ENCODE data around the gene SSH2.
"Not testable (repeated sequence)": the region's sequence is repeated elsewhere in the genome, so short reads cannot be mapped to it uniquely, and the experiment has no call there.

GRCh38 chr17:29859445-29859844, 70.6 kb downstream of the SSH2 start:
- not testable (repeated sequence) for TF ChIP-seq CTCF (conservative IDR thresholded peaks at IDR 0.05; ENCODE audit: low read length); EZH2phosphoT487 (IDR thresholded peaks at IDR 0.05; ENCODE audit: borderline replicate concordance, low read depth, low read length)

Data from OCI-LY7 (cell line).